Dedifferentiated amniotic fluid mesenchymal stem cell (primary cell): ENCODE results near the gene MEX3A.
A peak's percentile ranks its signal among the peaks of the same experiment; 100 is the strongest.
"Not testable (repeated sequence)": the region's sequence is repeated elsewhere in the genome, so short reads cannot be mapped to it uniquely, and the experiment has no call there.

Experiments
- DNase-seq: peaks from one replicate; pipeline ENCODE4 v3.0.0-alpha.2; 2016; ENCODE audit errors: extremely low spot score

Gene MEX3A

DNA sequence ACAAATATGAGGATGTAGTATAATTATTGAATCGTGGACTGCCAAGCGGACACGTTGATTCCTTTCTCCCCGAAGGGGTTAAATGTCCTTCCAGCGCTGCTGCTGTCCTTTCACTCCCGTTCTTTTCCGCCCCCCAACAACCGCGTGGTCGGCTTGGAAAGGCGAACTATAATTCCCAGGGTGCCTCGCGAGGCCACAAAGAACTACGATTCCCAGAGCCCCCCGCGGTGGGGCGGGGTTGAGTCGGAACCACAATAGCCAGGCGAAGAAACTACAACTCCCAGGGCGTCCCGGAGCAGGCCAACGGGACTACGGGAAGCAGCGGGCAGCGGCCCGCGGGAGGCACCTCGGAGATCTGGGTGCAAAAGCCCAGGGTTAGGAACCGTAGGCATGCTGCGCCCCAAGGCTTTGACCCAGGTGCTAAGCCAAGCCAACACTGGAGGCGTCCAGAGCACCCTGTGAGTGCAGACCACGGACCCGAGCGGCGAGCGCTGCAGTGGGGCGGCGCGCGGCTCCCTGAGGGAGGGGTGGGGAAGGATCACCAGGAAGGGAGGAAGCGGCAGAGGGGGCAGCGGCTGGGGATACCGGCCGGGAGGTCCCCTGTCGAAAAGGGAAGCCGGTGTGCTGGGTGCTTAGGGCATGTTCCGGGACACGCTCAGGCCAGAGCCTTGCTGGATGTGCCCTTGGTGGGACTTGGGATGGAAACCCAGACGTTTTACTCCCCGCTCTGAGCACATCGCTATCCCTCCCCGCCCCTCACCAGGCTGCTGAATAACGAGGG, 27.6 kb downstream of the MEX3A start, which contains the start of gene LAMTOR2:
TSS of gene LAMTOR2 (plus strand) at position 283 of the 781 bp plus-strand sequence. CDS start at position 391, 108 bp downstream.
- DNase-seq = peak; percentile 98

DNA sequence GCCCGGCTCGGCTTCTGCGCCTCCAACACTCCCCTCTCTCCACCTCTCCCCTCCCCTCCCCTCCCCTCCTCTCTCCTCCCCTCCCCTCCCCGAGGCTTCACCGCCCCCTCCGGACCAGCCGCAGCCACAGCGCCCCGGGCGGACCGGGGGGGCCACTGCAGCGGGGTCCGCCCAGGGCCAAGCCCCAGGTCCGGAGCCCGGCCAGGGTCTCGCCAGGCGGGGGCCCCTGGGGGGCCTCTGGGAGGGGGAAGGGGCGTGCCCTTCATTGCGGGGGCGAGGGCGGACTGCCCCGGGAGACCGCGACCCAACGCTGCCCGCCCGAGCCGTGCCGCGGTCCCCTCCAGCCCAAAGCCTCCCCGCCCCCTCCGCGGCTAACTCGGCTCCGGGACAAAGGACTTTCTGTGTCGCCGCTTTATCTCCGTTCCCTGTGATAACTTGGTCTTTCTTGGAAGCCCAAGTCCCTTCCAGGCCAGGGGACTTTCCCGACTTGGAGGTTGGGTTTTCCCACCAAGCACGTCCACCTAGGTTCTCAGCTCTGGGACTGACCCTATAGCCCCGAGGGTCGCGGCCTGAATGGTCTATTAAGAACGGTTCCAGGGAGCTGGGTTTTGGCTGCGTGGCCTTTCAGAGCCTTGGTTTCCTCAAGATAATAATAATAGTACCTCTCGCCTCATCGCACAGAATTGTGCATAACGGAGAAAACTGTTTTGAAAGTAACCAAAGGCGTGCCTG, 28.3 kb downstream of the MEX3A start, which contains the start of gene UBQLN4:
TSS of gene UBQLN4 (minus strand) at position 31 of the 732 bp plus-strand sequence. CDS start 97 bp downstream, outside the sequence.
- DNase-seq = peak; percentile 82

DNA sequence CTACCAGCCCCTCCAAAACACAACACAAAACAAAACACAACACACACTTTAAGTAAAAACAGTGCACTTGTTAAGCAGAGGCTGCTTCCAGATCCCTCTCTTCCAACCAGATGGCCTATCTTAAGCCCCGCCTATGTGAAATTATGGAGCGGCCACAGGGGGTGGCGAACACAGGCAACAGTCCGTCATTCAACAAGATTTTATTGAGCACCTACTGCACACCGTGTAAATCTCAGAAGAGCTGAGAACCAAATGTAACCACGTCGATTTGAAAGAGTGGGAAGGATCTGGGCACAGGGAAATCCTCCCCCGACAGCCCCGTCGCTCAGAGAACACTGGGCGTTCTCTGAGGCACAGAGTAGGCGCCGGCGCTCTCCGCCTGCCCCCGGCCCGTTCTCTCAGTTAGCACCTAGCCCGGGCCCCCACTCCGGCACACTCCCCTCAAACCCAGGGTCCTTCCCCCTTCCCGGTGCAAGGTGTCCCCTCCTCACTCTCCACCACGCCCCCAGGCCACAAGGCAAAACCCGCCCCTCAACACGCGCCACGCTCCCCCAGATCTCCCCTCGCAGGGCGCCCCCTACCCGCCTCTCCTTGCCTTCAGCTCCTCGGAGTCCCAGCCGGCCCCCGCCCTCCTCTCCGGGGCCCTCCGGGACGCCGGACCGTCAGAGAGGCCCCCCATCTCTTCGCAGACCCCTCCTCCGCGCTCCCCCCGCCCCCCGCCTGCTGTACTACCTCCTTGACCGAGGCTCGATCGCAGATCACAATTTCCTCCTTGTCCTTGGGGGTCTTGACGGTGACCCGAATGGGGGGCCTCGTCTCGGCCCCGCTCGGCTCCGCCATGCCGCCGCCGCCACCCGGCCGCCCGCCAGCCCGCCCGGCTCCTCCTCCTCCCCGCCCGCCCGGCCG, 29.1 kb downstream of the MEX3A start:
- peak; percentile 52 for DNase-seq

DNA sequence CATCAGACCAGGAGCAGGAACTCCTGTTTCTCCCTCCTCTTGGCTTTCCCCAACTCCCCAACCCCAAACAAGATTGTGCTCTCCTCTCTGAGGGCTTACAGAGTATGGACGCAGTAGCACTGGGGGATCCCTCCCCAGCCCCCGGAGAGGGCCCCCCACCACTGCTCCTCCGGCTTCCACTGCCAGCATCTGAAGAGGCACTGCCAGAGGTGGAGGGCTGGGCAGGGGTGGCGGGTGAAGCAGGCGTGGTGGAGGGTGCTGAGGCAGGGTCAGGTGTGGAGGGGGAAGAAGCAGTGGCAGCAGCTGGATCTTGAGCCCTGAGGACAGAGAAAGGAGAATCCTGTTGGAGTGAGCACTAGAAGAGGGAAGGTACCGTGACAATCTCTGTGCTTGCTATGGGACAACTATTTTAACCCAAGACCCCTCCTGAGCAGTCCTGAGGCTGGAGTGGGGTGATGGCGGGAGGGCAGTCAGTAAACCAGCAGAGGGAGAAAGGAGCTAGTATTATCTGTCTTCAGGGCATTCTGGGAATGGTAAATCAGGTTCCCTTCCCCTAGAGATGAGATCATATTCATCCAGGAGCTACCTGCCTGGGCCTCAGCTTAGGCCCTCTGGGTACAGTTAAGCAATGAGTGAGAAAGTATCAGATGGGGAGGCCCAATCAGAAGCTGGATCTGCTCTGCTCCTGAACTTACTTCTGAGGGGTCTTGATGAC, 31.1 kb downstream of the MEX3A start:
- no peak for DNase-seq

DNA sequence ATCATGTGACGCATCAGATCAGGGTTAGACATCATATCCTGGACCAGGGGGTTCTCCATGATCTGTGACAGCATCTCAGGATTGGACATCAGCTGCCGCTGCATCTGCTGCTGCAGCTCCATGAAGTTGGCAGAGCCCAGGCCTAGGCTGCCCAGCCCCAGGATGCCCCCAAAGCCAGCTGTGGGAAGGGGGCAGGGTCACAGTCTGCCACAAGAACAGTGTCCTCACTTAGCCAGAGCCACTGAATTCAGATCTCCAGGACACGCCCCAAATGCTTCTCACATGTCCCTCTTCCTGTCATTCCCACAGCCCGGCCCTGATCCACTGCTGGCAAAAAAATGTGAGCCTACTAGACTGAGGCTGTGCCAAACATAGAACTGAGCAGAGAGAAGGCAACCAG, 31.9 kb downstream of the MEX3A start:
- no peak for DNase-seq

DNA sequence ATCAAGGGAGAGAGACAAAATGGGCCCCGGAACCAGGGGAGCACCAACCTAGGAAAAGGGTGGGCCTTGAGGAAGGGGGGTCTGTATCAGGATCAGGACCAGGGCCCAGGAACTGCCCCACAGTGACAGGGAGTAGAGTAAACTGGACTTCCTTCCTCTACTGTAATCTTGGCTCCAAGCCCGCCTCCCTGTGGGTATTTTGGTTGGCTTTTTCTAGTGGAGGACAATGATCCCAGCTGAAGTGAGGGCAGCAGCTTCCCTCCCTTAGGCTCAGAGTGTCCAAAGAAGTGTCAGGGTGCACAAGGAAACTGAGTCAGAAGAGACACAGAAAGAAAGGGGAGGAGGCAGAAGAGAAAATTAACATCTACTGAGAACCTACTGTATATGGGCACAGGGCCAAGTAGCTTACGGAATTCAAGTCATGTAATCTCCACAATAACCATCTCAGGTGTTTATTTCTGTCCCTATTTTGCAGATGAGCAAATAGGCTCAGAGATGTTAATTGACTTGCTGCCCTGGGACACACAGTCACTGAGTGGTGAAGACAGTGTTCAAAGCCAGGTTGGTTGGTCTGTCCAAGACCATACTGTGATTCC, 33.5 kb downstream of the MEX3A start:
- no peak for DNase-seq

DNA sequence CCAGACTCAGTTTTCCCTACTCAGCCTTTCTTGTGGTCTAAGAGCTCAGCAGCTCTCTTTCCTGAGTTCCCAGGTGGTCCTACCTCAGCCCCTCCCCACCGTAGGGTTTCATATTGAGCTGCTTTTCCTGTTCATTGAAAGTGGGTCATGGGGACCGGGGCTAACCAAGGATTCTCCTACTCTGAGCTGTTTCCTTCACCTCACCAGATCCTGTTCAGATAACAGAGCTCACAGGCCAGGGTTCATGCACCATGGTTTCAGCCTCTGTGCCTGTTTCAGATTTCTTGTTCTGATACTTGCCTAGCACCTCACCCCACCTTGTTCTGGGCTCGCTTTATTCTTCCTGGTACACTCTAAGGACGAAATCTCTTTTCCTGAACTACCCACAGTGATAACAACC, 37.2 kb downstream of the MEX3A start:
- DNase-seq = no peak

DNA sequence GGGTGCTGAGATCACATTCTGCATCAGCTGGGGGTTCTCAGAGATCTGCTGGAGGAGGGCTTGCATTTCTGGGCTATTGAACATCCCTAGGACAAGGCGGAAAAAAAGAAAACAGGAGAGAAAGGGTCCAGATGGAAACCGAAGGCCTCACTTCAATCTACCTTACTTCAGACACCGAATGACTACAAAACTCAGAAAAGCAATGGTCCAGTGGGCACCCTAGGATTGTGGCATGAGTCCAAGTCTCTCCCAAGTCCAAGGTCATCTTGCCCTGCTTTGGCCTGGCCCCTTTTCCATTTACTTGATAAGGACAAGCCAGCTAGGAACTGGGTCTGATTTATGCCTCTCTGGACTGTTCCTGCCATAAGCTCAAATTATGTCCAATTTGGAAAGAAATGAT, 39.4 kb downstream of the MEX3A start:
- no peak for DNase-seq

DNA sequence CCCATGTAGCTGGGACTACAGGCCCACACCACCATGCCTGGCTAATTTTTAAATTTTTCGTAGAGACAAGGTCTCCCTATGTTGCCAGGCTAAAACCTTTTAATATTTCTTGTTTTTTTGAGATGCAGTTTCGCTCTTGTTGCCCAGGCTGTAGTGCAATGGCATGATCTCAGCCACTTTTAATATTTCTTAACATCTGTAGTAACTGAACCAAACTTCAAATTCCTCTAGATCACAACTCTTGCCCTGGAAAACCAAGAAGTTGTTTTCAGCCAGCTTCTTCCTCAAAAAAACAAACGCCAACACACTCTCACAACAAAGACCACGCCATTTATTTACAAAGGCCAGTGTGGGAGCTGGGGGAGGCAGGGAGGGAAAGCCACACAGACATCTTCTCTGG, 47.3 kb downstream of the MEX3A start:
- not testable (repeated sequence) for DNase-seq

DNA sequence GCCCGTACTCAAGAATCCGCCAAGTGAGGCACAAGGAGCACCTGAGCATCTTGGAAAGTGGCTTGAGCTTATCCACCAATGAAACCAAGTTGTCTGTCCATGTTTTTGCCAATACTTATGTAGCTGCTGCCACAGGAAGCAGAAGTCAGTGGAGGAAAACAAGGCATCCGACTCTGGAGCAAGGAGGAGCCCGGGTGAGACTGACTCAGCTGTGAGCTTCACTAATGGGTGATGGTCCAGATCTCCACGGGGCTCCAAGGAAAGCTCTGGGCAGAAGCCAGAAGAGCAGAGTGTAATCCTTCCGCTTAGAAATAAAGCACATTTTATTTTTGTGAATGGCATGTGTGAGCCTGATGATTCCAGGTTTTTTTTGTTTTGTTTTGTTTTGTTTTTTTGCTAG, 49.3 kb downstream of the MEX3A start:
- DNase-seq = no peak

DNA sequence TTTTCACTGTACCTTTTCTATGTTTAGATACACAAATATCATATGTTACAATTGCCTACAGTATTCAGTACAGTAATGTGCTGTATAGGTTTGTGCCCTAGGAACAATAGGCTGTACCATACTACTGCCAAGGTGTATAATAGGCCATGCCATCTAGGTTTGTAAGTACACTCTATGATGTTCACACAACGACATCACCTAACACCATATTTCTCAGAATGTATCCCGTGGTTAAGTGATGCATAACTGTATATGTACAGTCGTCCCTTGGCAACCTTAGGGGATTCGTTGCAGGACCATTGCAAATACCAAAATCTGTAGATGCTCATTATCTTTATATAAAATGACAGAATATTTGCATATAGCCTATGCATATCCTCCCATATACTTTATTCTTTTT, 55.7 kb downstream of the MEX3A start:
- no peak for DNase-seq

DNA sequence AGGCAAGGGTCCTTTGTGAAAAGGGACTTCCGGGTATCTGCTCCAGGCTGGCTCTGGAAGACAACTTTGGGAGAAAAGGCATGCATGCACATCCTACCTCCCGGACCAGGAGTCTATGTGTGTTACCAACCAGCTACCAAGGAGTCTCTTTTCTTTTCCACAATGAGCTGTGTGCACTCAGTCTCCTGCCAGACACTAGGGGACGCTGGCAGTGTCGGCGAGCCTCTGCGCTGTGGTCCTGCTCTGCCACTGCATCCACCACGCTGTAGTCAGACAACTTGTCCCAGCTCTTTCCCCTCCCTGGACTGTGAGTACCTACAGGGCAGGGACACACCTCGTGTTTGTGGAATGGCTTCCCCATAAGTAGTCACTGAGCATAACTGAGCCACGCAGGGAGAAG, 56.4 kb downstream of the MEX3A start:
- DNase-seq = no peak

DNA sequence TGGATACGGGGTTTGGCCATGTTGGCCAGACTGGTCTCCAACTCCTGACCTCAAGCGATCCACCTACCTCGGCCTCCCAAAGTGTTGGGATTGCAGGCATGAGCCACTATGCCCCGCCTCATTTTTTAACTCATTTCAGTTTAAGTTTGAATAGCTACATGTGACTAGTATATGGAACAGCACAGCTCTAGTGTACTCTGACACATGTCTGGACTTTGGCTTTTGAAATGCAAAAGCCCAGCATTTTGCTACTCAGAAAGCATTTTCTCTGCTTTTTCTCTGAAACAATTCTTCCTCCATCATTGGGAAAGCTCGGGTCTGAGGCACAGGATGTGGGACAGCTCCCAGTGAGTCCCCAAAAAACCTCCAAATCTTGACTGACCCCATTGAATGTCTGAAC, 57.5 kb downstream of the MEX3A start:
- no peak for DNase-seq
